CD4-positive, alpha-beta memory T cell (primary cell): Measurements from ENCODE around the gene SPPL3. TPM values are rescaled to one million over a fixed set of nuclear protein-coding genes. Genes with fewer than 3 reads are reported as not detected.
"Not testable (repeated sequence)": the region's sequence is repeated elsewhere in the genome, so short reads cannot be mapped to it uniquely, and the experiment has no call there.

Experiments used
- CTCF ChIA-PET: fragments of 350-600 bp; sonication (Branson Sonifier 250); formaldehyde crosslinking; loops from one replicate; lab custom pipeline; 2021; ENCODE audit warnings: inconsistent platforms; ENCODE audit not compliant: partially characterized antibody; lab: Charles Lee
- POLR2A ChIA-PET: fragments of 350-600 bp; sonication (Branson Sonifier 250); formaldehyde crosslinking; loops from one replicate; lab custom pipeline; 2021; ENCODE audit not compliant: partially characterized antibody; lab: Charles Lee
- DNase-seq, 5 donors: peaks; one replicate each; pipeline versions ENCODE4 v3.0.0 to v3.0.0-alpha.2; 2020 to 2022; ENCODE audit warnings: mixed read lengths in 1 of 5
- H3K27ac ChIP-seq: one replicate; pipeline ENCODE4 v1.7.0; 2013; ENCODE audit warnings: low read depth, low read length
- H3K27me3 ChIP-seq: 2 replicates; pipeline ENCODE4 v1.7.0; 2013; ENCODE audit warnings: mild to moderate bottlenecking, low read length, moderate library complexity; ENCODE audit not compliant: insufficient read depth
- H3K36me3 ChIP-seq: 2 replicates; pipeline ENCODE4 v1.7.0; 2013; ENCODE audit warnings: mild to moderate bottlenecking, low read length, moderate library complexity; ENCODE audit not compliant: insufficient read depth
- H3K4me1 ChIP-seq: 2 replicates; pipeline ENCODE4 v1.7.0; 2013; ENCODE audit warnings: mild to moderate bottlenecking, low read length, moderate library complexity; ENCODE audit not compliant: insufficient read depth
- H3K4me3 ChIP-seq, 2 donors: one replicate each; pipeline ENCODE4 v1.7.0; 2013; ENCODE audit warnings: low read length in 2 of 2, mild to moderate bottlenecking in 1 of 2
- H3K9me3 ChIP-seq, 2 donors: one replicate each; pipeline ENCODE4 v1.7.0; 2013; ENCODE audit warnings: low read length in 2 of 2, control low read depth in 1 of 2; ENCODE audit not compliant: control insufficient read depth in 1 of 2
- H3K27ac Mint-ChIP-seq, 7 donors: one replicate each; pipeline ENCODE4 v1.8.0; 2020 to 2021; ENCODE audit warnings: mixed read lengths in 7 of 7, mild to moderate bottlenecking in 6 of 7, inconsistent platforms in 3 of 7, moderate library complexity in 3 of 7
- H3K27me3 Mint-ChIP-seq, 2 donors: one replicate each; pipeline ENCODE4 v1.8.0; 2020 to 2021; ENCODE audit warnings: mixed read lengths in 2 of 2
- H3K36me3 Mint-ChIP-seq, 2 donors: one replicate each; pipeline ENCODE4 v1.8.0; 2020 to 2021; ENCODE audit warnings: mixed read lengths in 2 of 2, inconsistent platforms in 1 of 2, mild to moderate bottlenecking in 1 of 2
- H3K4me1 Mint-ChIP-seq, 4 donors: one replicate each; pipeline ENCODE4 v1.8.0; 2020 to 2021; ENCODE audit warnings: mixed read lengths in 4 of 4, mild to moderate bottlenecking in 1 of 4
- H3K4me3 Mint-ChIP-seq, 8 donors: one replicate each; pipeline ENCODE4 v1.8.0; 2020 to 2021; ENCODE audit warnings: mixed read lengths in 8 of 8, mild to moderate bottlenecking in 7 of 8, moderate library complexity in 6 of 8, inconsistent platforms in 3 of 8
- H3K9me3 Mint-ChIP-seq, 8 donors: one replicate each; pipeline ENCODE4 v1.8.0; 2020 to 2021; ENCODE audit warnings: mixed read lengths in 8 of 8, mild to moderate bottlenecking in 5 of 8, inconsistent platforms in 3 of 8, moderate library complexity in 1 of 8
- intact Hi-C: fragments of 100-400 bp; cut with micrococcal nuclease; formaldehyde crosslinking; loops from one replicate; pipeline ENCODE4 v1.15.1; 2023
- polyA plus RNA-seq, 2 donors: library from polyadenylated mRNA; unstranded; fragments of 300-500 nt; fragmentation: Illumina TruSeq; gene quantifications; one replicate each; pipeline ENCODE4 v1.2.3, GENCODE V29; 2021
- total RNA-seq, 2 experiments: library from RNA; stranded (reverse); gene quantifications; one replicate each; pipeline ENCODE4 v1.2.3, GENCODE V29; 2021

The SPPL3 gene, protein sequence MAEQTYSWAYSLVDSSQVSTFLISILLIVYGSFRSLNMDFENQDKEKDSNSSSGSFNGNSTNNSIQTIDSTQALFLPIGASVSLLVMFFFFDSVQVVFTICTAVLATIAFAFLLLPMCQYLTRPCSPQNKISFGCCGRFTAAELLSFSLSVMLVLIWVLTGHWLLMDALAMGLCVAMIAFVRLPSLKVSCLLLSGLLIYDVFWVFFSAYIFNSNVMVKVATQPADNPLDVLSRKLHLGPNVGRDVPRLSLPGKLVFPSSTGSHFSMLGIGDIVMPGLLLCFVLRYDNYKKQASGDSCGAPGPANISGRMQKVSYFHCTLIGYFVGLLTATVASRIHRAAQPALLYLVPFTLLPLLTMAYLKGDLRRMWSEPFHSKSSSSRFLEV
- 10 to 100 TPM; 45.0 to 49.4 TPM for total RNA-seq
- 10 to 100 TPM in 1 of 2 donors, 1 to 10 TPM in 1; 7.4 to 44.5 TPM for polyA plus RNA-seq

GRCh38 chr12:120904197-120904773 lies at the start of gene SPPL3:
Gene SPPL3 (minus strand): TSS chr12:120904358. CDS start chr12:120903867, 491 bp downstream.
- Mint-ChIP-seq H3K27me3 (no peaks in the 10 kb centered on the region), H3K27ac (peak within 1 kb of the TSS; percentile 91 to 99 (median 98)), H3K4me3 (peak within 1 kb of the TSS; percentile 96 to 100 (median 99)), H3K4me1 (peaks cover 21 to 39% (median 32%) of the 10 kb centered on the region in 4 donors), H3K36me3 (peaks cover 7 to 20% of the 10 kb centered on the region in 2 donors), H3K9me3 (no peaks in the 10 kb centered on the region)
- Histone ChIP-seq H3K27ac (peak within 1 kb of the TSS; percentile 76), H3K4me1 (peaks cover 25% of the 10 kb centered on the region), H3K4me3 (peak within 1 kb of the TSS; percentile 55 to 76), H3K9me3 (no peaks in the 10 kb centered on the region), H3K27me3 (no peaks in the 10 kb centered on the region), H3K36me3 (no peaks in the 10 kb centered on the region)
- CTCF ChIA-PET, result interaction anchor here (1.0 to 1.6 kb wide), 3 partner anchors 24 to 68 kb away, joined by 3 to 5 read pairs (median 4); no protein-coding TSS in a partner anchor
- DNase-seq, result peak; percentile 85 to 90 (median 87)
- intact Hi-C loops, result loop anchor here (2.0 kb wide), 1 partner anchor 217 kb away; the partner anchor contains the start of gene MLEC
- POLR2A ChIA-PET, result interaction anchor here (0.6 to 1.1 kb wide), 3 partner anchors 18 to 1622 kb away, joined by 3 read pairs; no protein-coding TSS in a partner anchor

- no peaks in the 10 kb centered on the region for H3K9me3 ChIP-seq
- Mint-ChIP-seq H3K27me3 (no peaks in the 10 kb centered on the region), H3K4me3 (no peak overlapping the region), H3K27ac (no peak overlapping the region), H3K4me1 (no peaks in the 10 kb centered on the region), H3K9me3 (no peaks in the 10 kb centered on the region), H3K36me3 (no peaks in the 10 kb centered on the region)
- POLR2A ChIA-PET, result no interaction called here
- no peaks in the 10 kb centered on the region for H3K36me3 ChIP-seq
- H3K4me3 ChIP-seq, result no peak overlapping the region
- H3K4me1 ChIP-seq, result no peaks in the 10 kb centered on the region
- intact Hi-C loops, result loop anchor here (10.0 kb wide), 1 partner anchor 1344 kb away; no protein-coding TSS in a partner anchor
- DNase-seq, result no peak
- H3K27me3 ChIP-seq, result no peaks in the 10 kb centered on the region
- H3K27ac ChIP-seq, result no peak overlapping the region
- CTCF ChIA-PET, result no interaction called here
These were observed 46.6 kb upstream of the SPPL3 start for GRCh38 chr12:120950807-120951206.

- H3K9me3 ChIP-seq, H3K27me3 ChIP-seq, H3K27ac Mint-ChIP-seq, H3K4me3 ChIP-seq, POLR2A ChIA-PET, H3K27me3 Mint-ChIP-seq, H3K4me1 Mint-ChIP-seq, DNase-seq, H3K4me3 Mint-ChIP-seq, H3K36me3 Mint-ChIP-seq, H3K4me1 ChIP-seq, H3K9me3 Mint-ChIP-seq, H3K27ac ChIP-seq, H3K36me3 ChIP-seq: not testable (repeated sequence)
- CTCF ChIA-PET, result interaction anchor here (0.5 kb wide), 1 partner anchor 26 kb away, joined by 3 read pairs; no protein-coding TSS in a partner anchor
- intact Hi-C loops, result loop anchor here (10.0 kb wide), 1 partner anchor 1344 kb away; no protein-coding TSS in a partner anchor
These were observed 46.2 kb upstream of the SPPL3 start for GRCh38 chr12:120950260-120950799.

- H3K36me3 Mint-ChIP-seq, H3K27me3 Mint-ChIP-seq, H3K4me1 Mint-ChIP-seq, DNase-seq, H3K9me3 ChIP-seq, POLR2A ChIA-PET, H3K27ac ChIP-seq, H3K9me3 Mint-ChIP-seq, H3K27me3 ChIP-seq, H3K4me3 ChIP-seq, H3K36me3 ChIP-seq, H3K4me3 Mint-ChIP-seq, H3K4me1 ChIP-seq, intact Hi-C loops: not testable (repeated sequence)
- H3K27ac Mint-ChIP-seq, result peak overlapping the region in 1 of 7 donors; percentile 60
- CTCF ChIA-PET, result interaction anchor here (0.9 to 1.3 kb wide), 2 partner anchors 26 to 146 kb away, joined by 4 to 5 read pairs; no protein-coding TSS in a partner anchor
These were observed 41.4 kb upstream of the SPPL3 start for GRCh38 chr12:120945516-120945915.

GRCh38 chr12:120944645-120945217 lies 40.6 kb upstream of the SPPL3 start:
- POLR2A ChIA-PET, result no interaction called here
- no peaks in the 10 kb centered on the region for H3K4me1 ChIP-seq
- H3K27ac ChIP-seq, result no peak overlapping the region
- H3K27me3 Mint-ChIP-seq, result peaks cover 0 to 1% of the 10 kb centered on the region in 2 donors
- no peak overlapping the region for H3K4me3 Mint-ChIP-seq
- H3K27ac Mint-ChIP-seq, result peak overlapping the region in 2 of 7 donors; percentile 25 to 53
- DNase-seq, result peak; percentile 43 to 57 (median 51)
- no peaks in the 10 kb centered on the region for H3K9me3 Mint-ChIP-seq
- peaks cover 0 to 4% (median 2%) of the 10 kb centered on the region in 4 donors for H3K4me1 Mint-ChIP-seq
- CTCF ChIA-PET, result interaction anchor here (0.9 to 3.4 kb wide), 6 partner anchors 19 to 165 kb away, joined by 4 to 15 read pairs (median 8); no protein-coding TSS in a partner anchor
- H3K36me3 Mint-ChIP-seq, result no peaks in the 10 kb centered on the region
- intact Hi-C loops, result loop anchor here (1.0 kb wide), 2 partner anchors 27 to 116 kb away; no protein-coding TSS in a partner anchor
- no peak overlapping the region for H3K4me3 ChIP-seq
- no peaks in the 10 kb centered on the region for H3K36me3 ChIP-seq
- H3K27me3 ChIP-seq, result no peaks in the 10 kb centered on the region
- H3K9me3 ChIP-seq, result no peaks in the 10 kb centered on the region

GRCh38 chr12:120943482-120943881 lies 39.3 kb upstream of the SPPL3 start:
- H3K27ac ChIP-seq, result no peak overlapping the region
- DNase-seq, result no peak
- POLR2A ChIA-PET, result no interaction called here
- Mint-ChIP-seq H3K27ac (no peak overlapping the region), H3K4me3 (no peak overlapping the region), H3K27me3 (peaks cover 1 to 2% of the 10 kb centered on the region in 2 donors), H3K9me3 (no peaks in the 10 kb centered on the region), H3K36me3 (no peaks in the 10 kb centered on the region), H3K4me1 (peaks cover 0 to 4% (median 2%) of the 10 kb centered on the region in 4 donors)
- H3K4me3 ChIP-seq, result no peak overlapping the region
- intact Hi-C loops, result no loop called here
- CTCF ChIA-PET, result interaction anchor here (0.6 to 3.4 kb wide), 9 partner anchors 19 to 243 kb away, joined by 3 to 15 read pairs (median 5); no protein-coding TSS in a partner anchor
- no peaks in the 10 kb centered on the region for H3K36me3 ChIP-seq
- no peaks in the 10 kb centered on the region for H3K9me3 ChIP-seq
- no peaks in the 10 kb centered on the region for H3K4me1 ChIP-seq
- no peaks in the 10 kb centered on the region for H3K27me3 ChIP-seq
